Ovary (tissue), 9 donors: ENCODE results near the gene DEFB132. TPM values are rescaled to one million over a fixed set of nuclear protein-coding genes. Genes with fewer than 3 reads are reported as not detected.

Source experiments
- DNase-seq, 5 donors: peaks; one replicate each; pipeline ENCODE4 v3.0.0-alpha.2; 2019 to 2020
- H3K27ac ChIP-seq, 2 donors: fragments of 200-600 bp; one replicate each; pipeline versions ENCODE4 v1.5.1 to v1.8.0; 2019 to 2022
- H3K27me3 ChIP-seq: fragments of 200-600 bp; one replicate; pipeline ENCODE4 v1.8.0; 2022
- H3K36me3 ChIP-seq: fragments of 200-600 bp; sonication (generic); one replicate; pipeline ENCODE4 v1.5.1; 2019
- H3K4me1 ChIP-seq: one replicate; pipeline ENCODE4 v1.8.1; 2013; ENCODE audit warnings: mild to moderate bottlenecking, moderate library complexity; ENCODE audit not compliant: insufficient read depth
- H3K4me3 ChIP-seq: fragments of 200-600 bp; sonication (generic); one replicate; pipeline ENCODE4 v1.5.1; 2017
- H3K9me3 ChIP-seq, 2 donors: fragments of 200-600 bp in 1 of 2; sonication (generic) in 1 of 2; one replicate each; pipeline versions ENCODE4 v1.5.1 to v1.8.1; 2013 to 2019; ENCODE audit warnings: mild to moderate bottlenecking in 1 of 2, moderate library complexity in 1 of 2
- EP300 ChIP-seq: sonication (generic); formaldehyde crosslinking; IDR thresholded peaks from one replicate; pipeline ENCODE4 v1.6.1; 2017; ENCODE audit warnings: antibody characterized with exemption
- POLR2A ChIP-seq: fragments of 450-650 bp; IDR thresholded peaks from one replicate; pipeline ENCODE4 v1.6.1; 2017; ENCODE audit warnings: antibody characterized with exemption, mild to moderate bottlenecking, moderate library complexity
- WGBS, 3 donors: extraction: QIAGEN DNeasy Blood & Tissue Kit in 1 of 3; methylation state at CpG; one replicate each; pipeline versions ENCODE4 v1.1.5 to v1.1.7; 2013 to 2017; 5-methylcytosine and 5-hydroxymethylcytosine counted together
- intact Hi-C, 4 donors: fragments of 100-400 bp; cut with DNase I; formaldehyde crosslinking; loops; one replicate each; pipeline versions ENCODE4 v1.11.0 to v1.15.1; 2022 to 2023
- polyA plus RNA-seq, 2 donors: library from polyadenylated mRNA; stranded (reverse); fragments of 200-250 nt in 1 of 2; fragments of 350-450 nt in 1 of 2; fragmentation: Illumina TruSeq in 1 of 2; extraction: RNeasy Lipid Tissue Mini Kit (QIAGEN cat#74804) in 1 of 2; gene quantifications; one replicate each; pipeline ENCODE4 v1.2.3, GENCODE V29; 2013 to 2014
- total RNA-seq, 7 donors: library from RNA; depleted of rRNA in 2 of 7; stranded (reverse); fragments of >200 nt in 2 of 7; fragmentation: NEBNext Ultra II Directional in 3 of 7; extraction: Animal tissue kit (Norgen Biotek cat#: 25700) in 3 of 7; gene quantifications; one replicate each; pipeline versions ENCODE4 v1.1.0 to v1.2.4, GENCODE V29; 2016 to 2023
- TF ChIP-seq, protein P1 (sequence below), 3 donors: fragments of 450-650 bp in 2 of 3; fragments of 200-600 bp in 1 of 3; IDR thresholded peaks; one replicate each; pipeline versions ENCODE4 v1.5.1 to v1.8.0; 2016 to 2022; ENCODE audit warnings: antibody characterized with exemption in 3 of 3, mild to moderate bottlenecking in 1 of 3
- donor health status: DM: no; HTN: no; CAD: no; lungs with moderate emphysema.
- donor health status: DM: no; HTN: no; CAD: no.
- donor health status: Bipolar disorder and iron deficiency.
- donor health status: DM: yes; HTN: yes; CAD: no.
- donor health status: DM: no; HTN: no; CAD: no.
- donor health status: DM: yes; HTN: yes; CAD: no.

The DEFB132 gene
- total and polyA plus RNA-seq, 9 donors, result not detected

DNA sequence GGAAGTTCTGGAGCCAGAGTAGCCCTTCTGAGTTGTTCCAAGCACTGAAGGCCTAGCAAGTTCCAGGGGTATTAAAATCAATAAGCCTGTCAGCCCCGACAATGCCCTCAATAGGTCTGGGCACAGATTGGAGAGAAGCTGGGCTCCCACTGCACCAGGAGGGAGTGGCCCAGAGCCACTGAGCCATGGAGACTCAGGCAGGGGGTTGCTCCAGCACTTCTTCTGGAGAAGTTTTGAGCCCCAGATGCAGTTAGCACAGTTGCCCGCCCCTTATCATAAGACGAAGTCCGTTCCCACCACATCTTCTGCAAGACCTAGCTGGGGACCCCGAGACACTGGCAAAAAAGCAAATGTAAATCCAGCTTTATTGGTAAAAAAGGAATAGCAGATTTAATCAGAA lies 13.0 kb downstream of the DEFB132 start:
- 84 to 87% (median 86%) methylated on average over 5 of the region's 5 CpGs for WGBS, 3 donors
- H3K27me3 ChIP-seq, result no peaks in the 10 kb centered on the region
- TF ChIP-seq POLR2A, result no peak
- TF ChIP-seq, protein P1, sequence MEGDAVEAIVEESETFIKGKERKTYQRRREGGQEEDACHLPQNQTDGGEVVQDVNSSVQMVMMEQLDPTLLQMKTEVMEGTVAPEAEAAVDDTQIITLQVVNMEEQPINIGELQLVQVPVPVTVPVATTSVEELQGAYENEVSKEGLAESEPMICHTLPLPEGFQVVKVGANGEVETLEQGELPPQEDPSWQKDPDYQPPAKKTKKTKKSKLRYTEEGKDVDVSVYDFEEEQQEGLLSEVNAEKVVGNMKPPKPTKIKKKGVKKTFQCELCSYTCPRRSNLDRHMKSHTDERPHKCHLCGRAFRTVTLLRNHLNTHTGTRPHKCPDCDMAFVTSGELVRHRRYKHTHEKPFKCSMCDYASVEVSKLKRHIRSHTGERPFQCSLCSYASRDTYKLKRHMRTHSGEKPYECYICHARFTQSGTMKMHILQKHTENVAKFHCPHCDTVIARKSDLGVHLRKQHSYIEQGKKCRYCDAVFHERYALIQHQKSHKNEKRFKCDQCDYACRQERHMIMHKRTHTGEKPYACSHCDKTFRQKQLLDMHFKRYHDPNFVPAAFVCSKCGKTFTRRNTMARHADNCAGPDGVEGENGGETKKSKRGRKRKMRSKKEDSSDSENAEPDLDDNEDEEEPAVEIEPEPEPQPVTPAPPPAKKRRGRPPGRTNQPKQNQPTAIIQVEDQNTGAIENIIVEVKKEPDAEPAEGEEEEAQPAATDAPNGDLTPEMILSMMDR (IDR thresholded peaks at IDR 0.05), result no peak
- TF ChIP-seq EP300, result no peak
- no peaks in the 10 kb centered on the region for H3K9me3 ChIP-seq
- H3K4me3 ChIP-seq, result no peak overlapping the region
- H3K4me1 ChIP-seq, result no peaks in the 10 kb centered on the region
- intact Hi-C loops, result no loop called here
- no peak for DNase-seq
- no peak overlapping the region for H3K27ac ChIP-seq
- H3K36me3 ChIP-seq, result no peaks in the 10 kb centered on the region

- no peak for DNase-seq
- H3K9me3 ChIP-seq, result no peaks in the 10 kb centered on the region
- no peak overlapping the region for H3K4me3 ChIP-seq
- intact Hi-C loops, result no loop called here
- H3K27me3 ChIP-seq, result no peaks in the 10 kb centered on the region
- H3K27ac ChIP-seq, result no peak overlapping the region
- WGBS, 3 donors, result 82 to 89% (median 84%) methylated on average over 4 of the region's 4 CpGs
- TF ChIP-seq POLR2A (no peak), EP300 (no peak)
- TF ChIP-seq, protein P1 (IDR thresholded peaks at IDR 0.05), result no peak
- no peaks in the 10 kb centered on the region for H3K4me1 ChIP-seq
- no peaks in the 10 kb centered on the region for H3K36me3 ChIP-seq
Observed at GRCh38 chr20:271069-271468, 13.5 kb downstream of the DEFB132 start.

DNA sequence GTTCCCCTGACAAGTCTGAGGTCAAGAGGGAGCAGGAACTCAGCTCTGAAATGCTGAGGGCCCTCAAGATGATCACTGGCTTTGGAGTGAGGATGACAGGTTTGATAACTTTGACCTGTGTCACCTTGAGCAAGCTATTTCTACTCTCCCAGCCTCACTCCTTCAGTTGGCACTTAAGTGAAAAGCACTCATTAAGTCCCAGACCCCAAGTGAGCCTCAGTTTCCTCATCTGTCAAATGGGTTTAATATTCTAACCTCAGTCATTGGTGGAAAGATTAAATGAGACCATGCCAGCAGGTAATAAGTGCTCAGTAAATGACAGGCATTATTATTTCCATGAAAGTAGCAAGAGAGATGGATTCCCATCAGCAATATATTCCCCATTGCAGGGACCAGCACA lies 14.0 kb downstream of the DEFB132 start:
- H3K9me3 ChIP-seq, result no peaks in the 10 kb centered on the region
- TF ChIP-seq POLR2A, result no peak
- DNase-seq, result no peak
- no peak overlapping the region for H3K27ac ChIP-seq
- H3K36me3 ChIP-seq, result no peaks in the 10 kb centered on the region
- no peaks in the 10 kb centered on the region for H3K27me3 ChIP-seq
- no peak overlapping the region for H3K4me3 ChIP-seq
- intact Hi-C loops, result no loop called here
- H3K4me1 ChIP-seq, result no peaks in the 10 kb centered on the region

DNA sequence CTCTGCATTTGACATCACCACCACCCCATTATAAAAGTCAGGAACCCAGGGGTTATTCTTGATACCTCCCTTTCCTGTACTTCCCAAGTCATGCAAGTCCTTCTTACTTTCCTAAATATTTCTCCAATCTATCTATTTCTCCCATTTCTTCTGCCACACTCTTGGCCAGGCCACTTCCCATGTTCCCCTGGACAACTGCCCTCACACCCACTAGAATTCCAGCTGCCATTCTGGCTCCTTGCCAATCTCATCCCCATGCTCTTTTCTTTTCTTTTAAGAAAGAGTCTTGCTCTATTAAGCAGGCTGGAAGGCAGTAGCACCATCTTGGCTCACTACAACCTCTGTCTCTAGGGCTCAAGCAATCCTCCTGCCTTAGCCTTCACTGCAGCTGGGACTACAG lies 15.2 kb downstream of the DEFB132 start:
- Histone ChIP-seq H3K36me3 (no peaks in the 10 kb centered on the region), H3K27me3 (no peaks in the 10 kb centered on the region), H3K27ac (no peak overlapping the region), H3K4me1 (no peaks in the 10 kb centered on the region), H3K9me3 (no peaks in the 10 kb centered on the region), H3K4me3 (no peak overlapping the region)
- TF ChIP-seq EP300 (no peak), POLR2A (no peak)
- TF ChIP-seq, protein P1 (IDR thresholded peaks at IDR 0.05), result no peak
- DNase-seq, result no peak
- intact Hi-C loops, result no loop called here

GRCh38 chr20:273884-274283 lies 16.4 kb downstream of the DEFB132 start:
- 48 to 86% (median 67%) methylated on average over 3 of the region's 3 CpGs for WGBS, 3 donors
- no peaks in the 10 kb centered on the region for H3K4me1 ChIP-seq
- no peak for TF ChIP-seq POLR2A
- TF ChIP-seq, protein P1 (IDR thresholded peaks at IDR 0.05), result no peak
- no peak for TF ChIP-seq EP300
- DNase-seq, result no peak
- intact Hi-C loops, result no loop called here
- H3K9me3 ChIP-seq, result no peaks in the 10 kb centered on the region
- H3K27ac ChIP-seq, result no peak overlapping the region
- H3K27me3 ChIP-seq, result no peaks in the 10 kb centered on the region
- no peak overlapping the region for H3K4me3 ChIP-seq
- H3K36me3 ChIP-seq, result no peaks in the 10 kb centered on the region
